PC-3 (cell line): ENCODE measurements around the gene MEAF6. TPM values are rescaled to one million over a fixed set of nuclear protein-coding genes. Genes with fewer than 3 reads are reported as not detected.

Experiments
- ATAC-seq: fragments of 200-7000 bp; cut with Tn5 transposase; 2 replicates; pipeline ENCODE4 v1.9.1; 2020; ENCODE audit warnings: mild to moderate bottlenecking, moderate library complexity
- BruUV-seq: library from RNA; stranded (reverse); fragments of 400-500 nt; replicated peaks from 2 replicates; lab custom pipeline; 2021; lab: Mats Ljungman, UMichigan
- CTCF ChIA-PET: fragments of 300-600 bp; sonication (Branson Sonifier 250); formaldehyde crosslinking; loops from one replicate; lab custom pipeline; 2022; ENCODE audit warnings: antibody characterized with exemption; lab: Charles Lee
- POLR2A ChIA-PET: fragments of 300-600 bp; sonication (Branson Sonifier 250); formaldehyde crosslinking; loops from one replicate; lab custom pipeline; 2022; ENCODE audit warnings: antibody characterized with exemption; ENCODE audit not compliant: unreplicated experiment; lab: Charles Lee
- DNase-seq: peaks from one replicate; pipeline ENCODE4 v3.0.0-alpha.2; 2015
- H2AFZ ChIP-seq: fragments of 300-600 bp; sonication (generic); 2 replicates; pipeline ENCODE4 v1.6.0; 2016; ENCODE audit warnings: antibody characterized with exemption, low read length
- H3F3A ChIP-seq: fragments of 300-600 bp; sonication (generic); one replicate; pipeline ENCODE4 v1.6.0; 2017; ENCODE audit warnings: antibody characterized with exemption, low read length, control low read depth, mild to moderate bottlenecking; ENCODE audit not compliant: unreplicated experiment
- H3K27ac ChIP-seq: fragments of 300-600 bp; sonication (generic); 2 replicates; pipeline ENCODE4 v1.5.1; 2016; ENCODE audit warnings: mild to moderate bottlenecking, low read length
- H3K27me3 ChIP-seq: fragments of 300-600 bp; sonication (generic); 2 replicates; pipeline ENCODE4 v1.6.1; 2016; ENCODE audit warnings: low read length, mixed read lengths
- H3K36me3 ChIP-seq: fragments of 300-600 bp; sonication (generic); 2 replicates; pipeline ENCODE4 v1.6.1; 2016; ENCODE audit warnings: low read depth, mixed run types, low read length, mixed read lengths
- H3K4me1 ChIP-seq: fragments of 300-600 bp; sonication (generic); 2 replicates; pipeline ENCODE4 v1.5.1; 2016; ENCODE audit warnings: low read length; ENCODE audit not compliant: insufficient read depth
- H3K4me2 ChIP-seq: fragments of 300-600 bp; sonication (generic); 2 replicates; pipeline ENCODE4 v1.6.0; 2016; ENCODE audit warnings: low read length
- H3K4me3 ChIP-seq: fragments of 300-600 bp; sonication (generic); 2 replicates; pipeline ENCODE4 v1.5.1; 2016; ENCODE audit warnings: mild to moderate bottlenecking, low read length, mixed read lengths
- H3K79me2 ChIP-seq: fragments of 300-600 bp; sonication (generic); 2 replicates; pipeline ENCODE4 v1.6.1; 2017; ENCODE audit warnings: low read length, mixed read lengths
- H3K9ac ChIP-seq: fragments of 300-600 bp; sonication (generic); 2 replicates; pipeline ENCODE4 v1.6.0; 2016; ENCODE audit warnings: mild to moderate bottlenecking, low read length
- H3K9me2 ChIP-seq: fragments of 300-600 bp; sonication (generic); replicated peaks from 2 replicates; pipeline ENCODE4 v1.6.1; 2016; ENCODE audit warnings: mixed run types, low read length, mixed read lengths
- H3K9me3 ChIP-seq: fragments of 300-600 bp; sonication (generic); 2 replicates; pipeline ENCODE4 v1.6.1; 2016; ENCODE audit warnings: low read length, mixed read lengths
- H4K20me1 ChIP-seq: fragments of 300-600 bp; sonication (generic); 2 replicates; pipeline ENCODE4 v1.6.1; 2016; ENCODE audit warnings: low read length, mixed read lengths
- CTCF ChIP-seq: fragments of 300-600 bp; sonication (generic); conservative IDR thresholded peaks from 2 replicates; pipeline ENCODE4 v1.5.1; 2017; ENCODE audit warnings: antibody characterized with exemption, low read depth, mild to moderate bottlenecking, low read length
- EZH2 ChIP-seq: fragments of 300-600 bp; sonication (generic); IDR thresholded peaks from one replicate; pipeline ENCODE4 v1.6.1; 2017; ENCODE audit warnings: antibody characterized with exemption, mild to moderate bottlenecking, low read length; ENCODE audit not compliant: unreplicated experiment
- EZH2phosphoT487 ChIP-seq: fragments of 300-600 bp; sonication (generic); IDR thresholded peaks from 2 replicates; pipeline ENCODE4 v1.6.1; 2018; ENCODE audit warnings: mild to moderate bottlenecking, antibody characterized with exemption, low read length, borderline replicate concordance
- intact Hi-C: fragments of 100-400 bp; cut with micrococcal nuclease; formaldehyde crosslinking; loops from 2 replicates; pipeline ENCODE4 v1.9.0; 2023
- total RNA-seq: library from RNA; depleted of rRNA; stranded (reverse); fragments of >200 nt; gene quantifications from 2 replicates; pipeline ENCODE4 v1.2.3, GENCODE V29; 2014

MEAF6 gene
- total RNA-seq, 1 experiment from 2014 or later: 87.0 TPM

- Histone ChIP-seq H3K27me3 (no peaks in the 10 kb centered on the region), H3K4me3 (peak overlapping the region; percentile 52), H2AFZ (peak overlapping the region; percentile 56), H3K4me1 (peaks cover 30% of the 10 kb centered on the region), H3K27ac (peak overlapping the region; percentile 67), H3K4me2 (peak overlapping the region; percentile 97), H3K36me3 (0 out of 2 replicates have a peak, but pooled peaks cover 5% of the 10 kb centered on the region), H3K79me2 (peaks cover 42% of the 10 kb centered on the region), H3K9me2 (no peaks in the 10 kb centered on the region), H4K20me1 (peaks cover 16% of the 10 kb centered on the region), H3K9me3 (no peaks in the 10 kb centered on the region), H3K9ac (peak overlapping the region; percentile 37; the same call in 1 of the 2 replicates), H3F3A (no peaks in the 10 kb centered on the region)
- BruUV-seq: no TSS peak
- no peak for TF ChIP-seq EZH2
- TF ChIP-seq EZH2phosphoT487: no peak
- no peak for TF ChIP-seq CTCF
- ChIA-PET CTCF (no interaction called here), POLR2A (no interaction called here)
- intact Hi-C loops: loop anchor here (5.0 kb wide), 1 partner anchor 221 kb away; the partner anchor contains the start of gene CDCA8
- peak; percentile 60 for ATAC-seq
- DNase-seq: peak; percentile 82
Observed at GRCh38 chr1:37471345-37472231, 43.0 kb downstream of the MEAF6 start.

GRCh38 chr1:37469386-37469785, 45.2 kb downstream of the MEAF6 start:
- no peaks in the 10 kb centered on the region for H3K36me3 ChIP-seq
- no peaks in the 10 kb centered on the region for H4K20me1 ChIP-seq
- intact Hi-C loops: no loop called here
- no peak overlapping the region for H2AFZ ChIP-seq
- H3K27ac ChIP-seq: no peak overlapping the region
- no peak for ATAC-seq
- no peaks in the 10 kb centered on the region for H3K9me2 ChIP-seq
- H3K9me3 ChIP-seq: no peaks in the 10 kb centered on the region
- no peaks in the 10 kb centered on the region for H3K27me3 ChIP-seq
- ChIA-PET CTCF (no interaction called here), POLR2A (no interaction called here)
- H3K79me2 ChIP-seq: peaks cover 21% of the 10 kb centered on the region
- no peak overlapping the region for H3K9ac ChIP-seq
- no TSS peak for BruUV-seq
- H3K4me3 ChIP-seq: no peak overlapping the region
- TF ChIP-seq EZH2 (no peak), CTCF (no peak), EZH2phosphoT487 (no peak)
- H3K4me1 ChIP-seq: peaks cover 30% of the 10 kb centered on the region
- H3K4me2 ChIP-seq: no peak overlapping the region
- DNase-seq: no peak
- H3F3A ChIP-seq: no peaks in the 10 kb centered on the region

GRCh38 chr1:37468037-37468436, 46.5 kb downstream of the MEAF6 start:
- ATAC-seq (no peak), DNase-seq (no peak)
- no peaks in the 10 kb centered on the region for H3K9me2 ChIP-seq
- H3F3A ChIP-seq: no peaks in the 10 kb centered on the region
- intact Hi-C loops: no loop called here
- no peak overlapping the region for H3K9ac ChIP-seq
- peaks cover 20% of the 10 kb centered on the region for H3K4me1 ChIP-seq
- H3K4me3 ChIP-seq: no peak overlapping the region
- no TSS peak for BruUV-seq
- ChIA-PET POLR2A (no interaction called here), CTCF (no interaction called here)
- peaks cover 10% of the 10 kb centered on the region; the same call in 1 of the 2 replicates for H3K79me2 ChIP-seq
- H3K27ac ChIP-seq: no peak overlapping the region
- no peaks in the 10 kb centered on the region for H4K20me1 ChIP-seq
- no peak overlapping the region for H2AFZ ChIP-seq
- no peaks in the 10 kb centered on the region for H3K9me3 ChIP-seq
- TF ChIP-seq EZH2 (no peak), CTCF (no peak), EZH2phosphoT487 (no peak)
- H3K27me3 ChIP-seq: no peaks in the 10 kb centered on the region
- no peaks in the 10 kb centered on the region for H3K36me3 ChIP-seq
- H3K4me2 ChIP-seq: no peak overlapping the region
